HFFc6 (cell line): ENCODE data around the gene SLC35A1. TPM values are rescaled to one million over a fixed set of nuclear protein-coding genes. Genes with fewer than 3 reads are reported as not detected.

ENCODE experiments used
- DNase-seq: peaks from one replicate; pipeline ENCODE4 v3.0.0-alpha.2; 2018
- H3K27ac Mint-ChIP-seq: 2 replicates; pipeline ENCODE4 v1.8.0; 2020; ENCODE audit warnings: mild to moderate bottlenecking, mixed read lengths
- H3K27me3 Mint-ChIP-seq: 2 replicates; pipeline ENCODE4 v1.8.0; 2021; ENCODE audit warnings: mild to moderate bottlenecking, moderate library complexity, mixed read lengths; ENCODE audit not compliant: insufficient read depth
- H3K36me3 Mint-ChIP-seq: 2 replicates; pipeline ENCODE4 v1.8.0; 2021; ENCODE audit warnings: low read depth, mixed read lengths
- H3K4me1 Mint-ChIP-seq: 2 replicates; pipeline ENCODE4 v1.8.0; 2020; ENCODE audit warnings: low read depth, mixed read lengths
- H3K4me3 Mint-ChIP-seq: 2 replicates; pipeline ENCODE4 v1.8.0; 2020; ENCODE audit warnings: mild to moderate bottlenecking, moderate library complexity, mixed read lengths
- H3K9me3 Mint-ChIP-seq: 2 replicates; pipeline ENCODE4 v1.8.0; 2020; ENCODE audit warnings: mild to moderate bottlenecking, mixed read lengths
- total RNA-seq, 6 experiments: library from RNA; stranded (reverse); fragmentation: NEBNext Ultra II Directional; extraction: Animal tissue kit (Norgen Biotek cat#: 25700); gene quantifications; 2 replicates in 1 of 6; 3 replicates in 5 of 6; pipeline ENCODE4 v1.2.3, GENCODE V29; 2021
- TF ChIP-seq, protein P1 (sequence below): fragments of 200-600 bp; sonication (generic); IDR thresholded peaks from 2 replicates; pipeline ENCODE4 v1.5.0; 2021; ENCODE audit warnings: antibody characterized with exemption, mild to moderate bottlenecking

SLC35A1 gene
- total RNA-seq, 6 experiments from 2014 or later: 11.8 to 14.9 (median 13.9) TPM

DNA sequence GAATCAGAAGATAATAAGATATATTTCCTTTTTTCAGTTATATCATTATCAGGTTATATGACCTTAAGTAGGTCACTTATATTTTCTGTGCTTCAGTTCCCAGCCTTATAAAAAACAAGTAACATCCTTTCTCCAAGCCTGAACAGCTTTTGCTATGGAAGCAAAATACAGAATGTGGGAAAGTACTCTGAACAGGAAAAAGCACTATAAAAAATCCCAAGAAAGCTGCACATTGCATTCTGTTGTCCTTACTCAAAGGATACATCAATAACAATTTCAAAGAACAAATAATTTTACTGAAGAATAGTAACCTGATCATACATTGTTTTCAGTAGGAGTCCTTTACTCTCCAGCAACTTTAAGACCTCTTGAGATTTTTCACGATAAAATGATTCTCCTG lies 56.4 kb downstream of the SLC35A1 start:
- Mint-ChIP-seq H3K36me3 (peaks cover 37% of the 10 kb centered on the region), H3K27me3 (no peaks in the 10 kb centered on the region; the same call in 1 of the 2 replicates), H3K4me1 (no peaks in the 10 kb centered on the region), H3K27ac (no peak overlapping the region), H3K9me3 (no peaks in the 10 kb centered on the region), H3K4me3 (no peak overlapping the region)
- TF ChIP-seq, protein P1, sequence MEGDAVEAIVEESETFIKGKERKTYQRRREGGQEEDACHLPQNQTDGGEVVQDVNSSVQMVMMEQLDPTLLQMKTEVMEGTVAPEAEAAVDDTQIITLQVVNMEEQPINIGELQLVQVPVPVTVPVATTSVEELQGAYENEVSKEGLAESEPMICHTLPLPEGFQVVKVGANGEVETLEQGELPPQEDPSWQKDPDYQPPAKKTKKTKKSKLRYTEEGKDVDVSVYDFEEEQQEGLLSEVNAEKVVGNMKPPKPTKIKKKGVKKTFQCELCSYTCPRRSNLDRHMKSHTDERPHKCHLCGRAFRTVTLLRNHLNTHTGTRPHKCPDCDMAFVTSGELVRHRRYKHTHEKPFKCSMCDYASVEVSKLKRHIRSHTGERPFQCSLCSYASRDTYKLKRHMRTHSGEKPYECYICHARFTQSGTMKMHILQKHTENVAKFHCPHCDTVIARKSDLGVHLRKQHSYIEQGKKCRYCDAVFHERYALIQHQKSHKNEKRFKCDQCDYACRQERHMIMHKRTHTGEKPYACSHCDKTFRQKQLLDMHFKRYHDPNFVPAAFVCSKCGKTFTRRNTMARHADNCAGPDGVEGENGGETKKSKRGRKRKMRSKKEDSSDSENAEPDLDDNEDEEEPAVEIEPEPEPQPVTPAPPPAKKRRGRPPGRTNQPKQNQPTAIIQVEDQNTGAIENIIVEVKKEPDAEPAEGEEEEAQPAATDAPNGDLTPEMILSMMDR: no peak
- DNase-seq: no peak

DNA sequence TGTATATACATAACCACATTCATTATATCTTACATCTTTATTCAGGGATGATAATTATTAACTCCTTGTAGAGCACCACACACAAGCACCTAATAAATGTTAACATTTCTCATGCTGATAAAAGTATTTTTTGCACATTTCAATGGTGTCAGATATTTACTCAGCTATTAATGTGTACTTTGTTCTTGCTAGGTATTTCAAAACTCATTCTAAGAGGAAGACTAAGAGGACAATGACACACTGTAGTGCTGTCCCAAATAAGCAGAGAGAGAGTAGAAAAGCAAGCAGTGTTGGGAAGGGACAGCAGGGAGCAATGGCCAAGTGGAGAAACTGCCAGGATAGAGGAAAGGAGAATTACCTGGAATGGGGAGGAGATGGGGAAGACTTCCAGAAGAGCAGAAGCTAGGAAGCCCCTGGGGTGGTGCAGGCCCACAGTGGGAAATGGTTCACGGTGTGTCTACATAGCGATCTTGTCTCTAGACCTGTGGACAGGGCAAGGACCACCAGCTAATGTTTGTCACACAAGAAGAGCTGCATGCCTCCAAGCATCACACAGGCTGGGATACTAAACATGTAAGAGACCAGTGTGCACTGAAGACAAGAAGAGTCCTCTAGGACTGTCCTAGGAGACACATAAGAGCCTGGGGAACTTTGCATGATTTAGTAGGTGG lies 61.7 kb downstream of the SLC35A1 start:
- H3K9me3 Mint-ChIP-seq: no peaks in the 10 kb centered on the region
- H3K4me1 Mint-ChIP-seq: peaks cover 10% of the 10 kb centered on the region
- TF ChIP-seq, protein P1: no peak
- H3K36me3 Mint-ChIP-seq: peaks cover 15% of the 10 kb centered on the region
- H3K4me3 Mint-ChIP-seq: no peak overlapping the region
- no peaks in the 10 kb centered on the region; the same call in 1 of the 2 replicates for H3K27me3 Mint-ChIP-seq
- no peak for DNase-seq
- no peak overlapping the region for H3K27ac Mint-ChIP-seq

DNA sequence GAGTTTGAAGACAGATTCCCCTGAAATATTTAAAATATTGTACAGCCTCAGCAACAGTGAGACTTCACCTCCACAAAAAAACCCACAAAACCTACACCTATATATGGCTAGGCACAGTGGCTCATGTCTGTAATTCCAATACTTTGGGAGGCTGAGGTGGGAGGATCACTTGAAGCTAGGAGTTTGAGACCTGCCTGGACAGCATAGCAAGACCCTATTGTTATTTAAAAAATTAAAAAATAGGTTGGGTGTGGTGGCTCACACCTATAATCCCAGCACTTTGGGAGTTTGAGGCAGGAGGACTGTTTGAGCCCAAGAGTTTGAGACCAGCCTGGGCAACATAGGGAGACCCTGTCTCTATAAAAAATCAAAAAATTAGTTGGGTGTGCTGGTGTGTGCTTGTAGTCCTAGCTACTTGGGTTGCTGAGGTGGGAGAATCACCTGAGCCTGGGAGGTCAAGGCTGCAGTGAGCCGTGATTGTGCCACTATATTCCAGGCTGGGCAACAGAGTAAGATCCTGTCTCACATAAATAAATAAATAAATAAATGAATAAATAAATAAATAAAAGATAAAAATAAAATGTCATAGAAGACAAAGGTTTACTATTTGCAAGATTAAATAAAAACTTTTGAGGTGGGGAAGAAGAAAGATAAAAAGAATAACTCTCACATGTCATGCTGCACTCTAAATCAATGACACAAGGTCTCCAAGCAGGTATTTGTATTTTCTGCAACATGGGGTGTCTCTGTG lies 65.9 kb downstream of the SLC35A1 start:
- Mint-ChIP-seq H3K4me3 (no peak overlapping the region), H3K27ac (no peak overlapping the region), H3K9me3 (peaks cover 8% of the 10 kb centered on the region; the same call in 1 of the 2 replicates), H3K36me3 (peaks cover 33% of the 10 kb centered on the region), H3K4me1 (peaks cover 14% of the 10 kb centered on the region), H3K27me3 (no peaks in the 10 kb centered on the region)
- DNase-seq: no peak
- TF ChIP-seq, protein P1: no peak

DNA sequence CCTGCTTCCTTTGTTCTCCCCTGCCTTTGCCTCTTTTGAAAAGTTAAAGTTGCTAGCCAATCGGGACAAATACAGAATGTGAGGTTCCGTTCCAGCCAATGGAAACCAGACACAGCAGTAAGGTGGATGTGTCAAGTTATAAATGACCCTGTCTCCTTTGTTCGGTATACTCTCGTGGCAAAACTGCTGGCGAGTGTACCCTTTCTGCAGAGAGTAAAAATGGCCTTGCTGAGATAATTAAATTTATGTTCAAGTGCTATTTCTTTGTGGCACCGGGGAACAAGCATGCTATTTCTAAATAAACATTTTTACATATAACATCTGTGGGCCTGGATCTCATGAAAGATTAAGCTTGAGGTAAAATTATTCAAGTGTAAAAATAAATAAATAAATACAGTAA lies 66.8 kb downstream of the SLC35A1 start:
- peaks cover 42% of the 10 kb centered on the region for H3K36me3 Mint-ChIP-seq

DNA sequence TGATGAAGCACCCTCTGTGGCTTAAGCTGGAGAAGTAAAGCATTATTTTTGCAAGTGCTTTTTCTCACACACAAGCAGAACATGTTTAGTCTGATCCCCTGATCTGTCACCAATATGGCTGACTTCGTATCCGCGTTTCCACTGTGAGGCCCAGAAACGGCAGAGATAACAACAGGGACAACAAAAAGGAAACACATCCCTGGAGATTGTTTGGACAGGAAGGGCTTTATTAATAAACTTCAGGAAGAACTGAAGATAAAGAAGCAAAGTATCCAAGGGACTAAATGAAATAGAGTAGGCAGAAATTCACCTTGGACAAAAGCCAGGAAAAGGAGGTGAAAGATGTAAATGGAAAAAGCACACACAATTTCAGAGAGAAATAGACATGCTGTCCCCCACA lies 67.8 kb downstream of the SLC35A1 start:
- Mint-ChIP-seq H3K4me3 (no peak overlapping the region), H3K4me1 (peaks cover 16% of the 10 kb centered on the region), H3K36me3 (peaks cover 52% of the 10 kb centered on the region), H3K27me3 (no peaks in the 10 kb centered on the region), H3K9me3 (peaks cover 8% of the 10 kb centered on the region; the same call in 1 of the 2 replicates), H3K27ac (no peak overlapping the region)
- DNase-seq: no peak
- TF ChIP-seq, protein P1: no peak

More for the DNA sequence above, 66.8 kb downstream of the SLC35A1 start:
- Mint-ChIP-seq H3K4me3 (no peak overlapping the region), H3K4me1 (peaks cover 16% of the 10 kb centered on the region), H3K9me3 (peaks cover 8% of the 10 kb centered on the region; the same call in 1 of the 2 replicates), H3K27ac (no peak overlapping the region), H3K27me3 (no peaks in the 10 kb centered on the region)
- DNase-seq: no peak
- TF ChIP-seq, protein P1: no peak
